Measurements from ENCODE around the gene PSMD5.
A peak's percentile ranks its signal among the peaks of the same experiment; 100 is the strongest.

PSMD5 gene

DNA sequence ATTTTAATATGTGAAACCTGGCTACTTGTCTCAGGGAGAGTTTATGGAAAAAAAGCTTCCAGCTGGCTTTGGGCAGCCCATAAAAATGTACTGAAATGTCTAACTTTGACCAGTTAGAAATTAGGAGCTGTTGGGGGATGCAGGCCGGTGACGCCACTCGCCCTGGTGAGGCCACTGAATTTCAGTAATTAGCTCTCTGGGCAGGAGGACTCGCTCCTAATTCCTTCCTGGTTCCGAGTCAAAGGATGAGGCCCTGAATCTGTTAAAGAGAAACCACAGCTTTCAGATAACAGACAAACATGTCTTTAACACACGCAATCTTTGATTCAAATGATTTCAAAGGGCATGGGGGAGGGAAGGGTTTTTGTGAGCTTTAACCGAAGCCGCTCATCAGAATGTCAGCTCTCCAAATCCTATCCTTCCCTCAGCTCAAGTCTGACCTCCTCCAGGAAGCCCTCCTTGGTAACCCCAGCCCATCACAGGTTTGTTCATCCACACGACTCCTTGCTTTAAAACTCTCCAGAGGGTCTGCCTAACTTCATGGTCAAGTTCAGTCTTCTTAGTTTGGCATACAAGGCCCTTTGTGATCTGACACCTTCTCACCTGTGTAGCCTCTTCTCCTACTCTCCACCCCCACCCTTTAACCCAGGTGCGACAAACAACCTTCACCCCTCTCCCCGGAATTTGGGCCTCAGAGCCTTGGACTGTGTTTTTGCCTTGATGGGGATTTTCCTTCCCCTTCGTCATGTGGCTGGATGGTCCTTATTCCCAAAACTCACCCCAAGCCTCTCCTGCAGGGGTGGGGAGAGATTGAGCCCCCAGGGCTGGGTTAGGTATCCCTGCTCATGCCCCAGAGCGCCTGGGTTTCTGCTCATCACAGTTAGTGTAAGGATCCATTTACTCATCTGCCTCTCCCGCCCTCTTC, 47.9 kb upstream of the PSMD5 start:
- H3K36me3 ChIP-seq (replicated peaks in 1 of 2; ENCODE audit: control insufficient read depth in 2 of 2, insufficient read depth in 2 of 2, low read length in 2 of 2): no peaks in the 10 kb centered on the region
- H3K4me1 ChIP-seq (ENCODE audit: control insufficient read depth in 2 of 2, insufficient read depth in 1 of 2, low read depth in 1 of 2, low read length in 2 of 2): no peaks in the 10 kb centered on the region
- peak overlapping the region; percentile 49 for H2AFZ ChIP-seq (ENCODE audit: low read length)
- no peak for DNase-seq (ENCODE audit: low spot score)
- H2BK15ac ChIP-seq (ENCODE audit: low read length): no peak overlapping the region
- H3K27ac ChIP-seq (replicated peaks; ENCODE audit: low read length): no peak overlapping the region
- H2BK5ac ChIP-seq (ENCODE audit: low read length): no peak overlapping the region
- peak overlapping the region; percentile 9 for H3K23ac ChIP-seq (ENCODE audit: low read depth, low read length, poor library complexity)
- peaks cover 0 to 29% (median 0%) of the 10 kb centered on the region in 3 experiments for H3K27me3 ChIP-seq (ENCODE audit: control insufficient read depth in 3 of 3, insufficient read depth in 3 of 3, low read depth in 1 of 3, low read length in 3 of 3)
- H2BK120ac ChIP-seq (ENCODE audit: low read depth, low read length): no peak overlapping the region
- H3K4me3 ChIP-seq (ENCODE audit: low read length in 2 of 2): no peak overlapping the region
- H2AK5ac ChIP-seq (ENCODE audit: low read depth, low read length): no peak overlapping the region
- no peaks in the 10 kb centered on the region for H3K9me3 ChIP-seq (replicated peaks in 1 of 2; ENCODE audit: control insufficient read depth in 2 of 2, insufficient read depth in 1 of 2, low read depth in 1 of 2, low read length in 2 of 2)
- H3K18ac ChIP-seq (ENCODE audit: low read length): no peak overlapping the region
- no peak overlapping the region for H4K8ac ChIP-seq (ENCODE audit: low read depth, low read length)
- H3K4ac ChIP-seq (ENCODE audit: low read length): no peak overlapping the region
- no peak overlapping the region for H2BK12ac ChIP-seq (ENCODE audit: low read length)
- no peak overlapping the region for H3K4me2 ChIP-seq (ENCODE audit: insufficient read depth, low read length, poor library complexity, severe bottlenecking)
- WGBS, 2 donors (ENCODE audit: extremely low coverage in 2 of 2, insufficient read length in 2 of 2, insufficient replicate concordance in 1 of 2): no CpG with 5 or more reads among the region's 14 CpGs
- no peak overlapping the region for H4K91ac ChIP-seq (ENCODE audit: low read depth, low read length, poor library complexity)
- H3K79me1 ChIP-seq (ENCODE audit: low read depth, low read length): no peaks in the 10 kb centered on the region
- no peak overlapping the region for H3K9ac ChIP-seq (ENCODE audit: low read depth, low read length, poor library complexity)
- H3K14ac ChIP-seq (ENCODE audit: low read length): no peak overlapping the region

DNA sequence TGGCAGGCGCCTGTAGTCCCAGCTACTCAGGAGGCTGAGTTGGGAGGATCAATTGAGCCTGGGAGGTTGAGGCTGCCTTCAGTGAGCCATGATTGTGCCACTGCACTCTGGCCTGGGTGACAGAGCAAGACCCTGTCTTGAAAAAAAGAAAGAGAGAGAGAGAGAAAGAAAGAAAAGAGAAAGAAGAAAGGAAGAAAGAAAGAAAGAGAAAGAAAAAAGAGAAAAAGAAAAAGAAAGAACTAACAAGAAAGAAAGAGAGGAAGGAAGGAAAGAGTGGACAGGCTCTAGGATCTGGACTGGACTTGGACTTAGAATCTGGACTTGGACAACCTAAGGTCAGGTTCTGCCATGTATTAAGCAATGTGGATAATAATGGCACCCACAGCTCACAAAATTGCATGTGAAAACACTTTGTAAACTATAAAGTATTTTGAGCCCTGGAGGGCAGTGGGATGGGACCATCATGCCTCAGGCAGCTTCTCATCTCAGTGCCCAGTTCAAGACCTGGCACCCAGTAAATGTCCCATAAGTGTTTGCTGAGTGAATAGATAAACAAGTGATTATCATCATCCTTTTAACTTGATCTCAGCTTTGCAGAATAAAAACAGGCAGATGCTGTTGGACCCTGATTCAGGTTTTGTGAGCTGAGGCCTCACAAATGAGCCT, 47.0 kb upstream of the PSMD5 start:
- H3K4me1 ChIP-seq (ENCODE audit: control insufficient read depth in 2 of 2, insufficient read depth in 1 of 2, low read depth in 1 of 2, low read length in 2 of 2): no peaks in the 10 kb centered on the region
- H3K9me3 ChIP-seq (replicated peaks in 1 of 2; ENCODE audit: control insufficient read depth in 2 of 2, insufficient read depth in 1 of 2, low read depth in 1 of 2, low read length in 2 of 2): no peaks in the 10 kb centered on the region
- no peak overlapping the region for H3K4me3 ChIP-seq (ENCODE audit: low read length in 2 of 2)
- H3K79me1 ChIP-seq (ENCODE audit: low read depth, low read length): no peaks in the 10 kb centered on the region
- H2AK5ac ChIP-seq (ENCODE audit: low read depth, low read length): no peak overlapping the region
- H3K27me3 ChIP-seq (ENCODE audit: control insufficient read depth in 3 of 3, insufficient read depth in 3 of 3, low read depth in 1 of 3, low read length in 3 of 3): peaks cover 0 to 29% (median 0%) of the 10 kb centered on the region in 3 experiments
- H3K4me2 ChIP-seq (ENCODE audit: insufficient read depth, low read length, poor library complexity, severe bottlenecking): no peak overlapping the region
- no peak overlapping the region for H2BK15ac ChIP-seq (ENCODE audit: low read length)
- no CpG with 5 or more reads among the region's 1 CpG for WGBS, 2 donors (ENCODE audit: extremely low coverage in 2 of 2, insufficient read length in 2 of 2, insufficient replicate concordance in 1 of 2)
- no peak overlapping the region for H2BK12ac ChIP-seq (ENCODE audit: low read length)
- no peak overlapping the region for H2BK120ac ChIP-seq (ENCODE audit: low read depth, low read length)
- no peak for DNase-seq (ENCODE audit: low spot score)
- H3K27ac ChIP-seq (replicated peaks; ENCODE audit: low read length): no peak overlapping the region
- no peak overlapping the region for H3K4ac ChIP-seq (ENCODE audit: low read length)
- H3K14ac ChIP-seq (ENCODE audit: low read length): no peak overlapping the region
- H3K9ac ChIP-seq (ENCODE audit: low read depth, low read length, poor library complexity): no peak overlapping the region
- no peak overlapping the region for H4K8ac ChIP-seq (ENCODE audit: low read depth, low read length)
- no peaks in the 10 kb centered on the region for H3K36me3 ChIP-seq (replicated peaks in 1 of 2; ENCODE audit: control insufficient read depth in 2 of 2, insufficient read depth in 2 of 2, low read length in 2 of 2)
- peak overlapping the region; percentile 44 for H2AFZ ChIP-seq (ENCODE audit: low read length)
- no peak overlapping the region for H3K23ac ChIP-seq (ENCODE audit: low read depth, low read length, poor library complexity)
- H2BK5ac ChIP-seq (ENCODE audit: low read length): peak overlapping the region; percentile 33
- no peak overlapping the region for H4K91ac ChIP-seq (ENCODE audit: low read depth, low read length, poor library complexity)
- no peak overlapping the region for H3K18ac ChIP-seq (ENCODE audit: low read length)

DNA sequence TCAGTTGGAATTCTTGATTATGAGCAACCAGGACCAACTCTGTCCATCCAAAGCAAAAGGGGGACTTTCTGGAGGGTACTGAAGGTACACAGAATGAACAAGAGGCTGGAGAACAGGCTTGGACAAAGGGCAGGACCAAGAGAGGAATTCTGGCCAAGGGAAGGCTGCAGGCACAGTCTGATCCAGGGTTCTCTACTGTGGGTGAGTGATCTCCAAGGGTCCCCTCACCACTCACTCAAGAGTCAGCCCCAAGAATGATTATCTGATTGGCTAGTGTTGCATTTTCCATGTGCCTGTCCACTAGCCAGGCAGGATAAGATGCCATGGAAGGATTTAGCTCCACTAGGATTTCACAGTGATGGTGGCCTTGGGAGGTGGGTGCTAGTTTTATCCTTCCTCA, 45.9 kb upstream of the PSMD5 start:
- no peak overlapping the region for H3K4me2 ChIP-seq (ENCODE audit: insufficient read depth, low read length, poor library complexity, severe bottlenecking)
- peak overlapping the region; percentile 32 for H2AK5ac ChIP-seq (ENCODE audit: low read depth, low read length)
- H3K14ac ChIP-seq (ENCODE audit: low read length): no peak overlapping the region
- no peak overlapping the region for H3K4ac ChIP-seq (ENCODE audit: low read length)
- no peak overlapping the region for H2BK12ac ChIP-seq (ENCODE audit: low read length)
- H3K18ac ChIP-seq (ENCODE audit: low read length): no peak overlapping the region
- H3K36me3 ChIP-seq (replicated peaks in 1 of 2; ENCODE audit: control insufficient read depth in 2 of 2, insufficient read depth in 2 of 2, low read length in 2 of 2): no peaks in the 10 kb centered on the region
- H2BK15ac ChIP-seq (ENCODE audit: low read length): no peak overlapping the region
- DNase-seq (ENCODE audit: low spot score): no peak
- H3K4me3 ChIP-seq (ENCODE audit: low read length in 2 of 2): no peak overlapping the region
- H3K27ac ChIP-seq (replicated peaks; ENCODE audit: low read length): no peak overlapping the region
- H3K9ac ChIP-seq (ENCODE audit: low read depth, low read length, poor library complexity): no peak overlapping the region
- no peaks in the 10 kb centered on the region for H3K79me1 ChIP-seq (ENCODE audit: low read depth, low read length)
- no peaks in the 10 kb centered on the region for H3K4me1 ChIP-seq (ENCODE audit: control insufficient read depth in 2 of 2, insufficient read depth in 1 of 2, low read depth in 1 of 2, low read length in 2 of 2)
- H2AFZ ChIP-seq (ENCODE audit: low read length): no peak overlapping the region
- no peak overlapping the region for H4K91ac ChIP-seq (ENCODE audit: low read depth, low read length, poor library complexity)
- no peak overlapping the region for H4K8ac ChIP-seq (ENCODE audit: low read depth, low read length)
- no peaks in the 10 kb centered on the region for H3K9me3 ChIP-seq (replicated peaks in 1 of 2; ENCODE audit: control insufficient read depth in 2 of 2, insufficient read depth in 1 of 2, low read depth in 1 of 2, low read length in 2 of 2)
- H2BK5ac ChIP-seq (ENCODE audit: low read length): no peak overlapping the region
- H3K27me3 ChIP-seq (ENCODE audit: control insufficient read depth in 3 of 3, insufficient read depth in 3 of 3, low read depth in 1 of 3, low read length in 3 of 3): peaks cover 0 to 22% (median 0%) of the 10 kb centered on the region in 3 experiments
- H2BK120ac ChIP-seq (ENCODE audit: low read depth, low read length): no peak overlapping the region
- no peak overlapping the region for H3K23ac ChIP-seq (ENCODE audit: low read depth, low read length, poor library complexity)

DNA sequence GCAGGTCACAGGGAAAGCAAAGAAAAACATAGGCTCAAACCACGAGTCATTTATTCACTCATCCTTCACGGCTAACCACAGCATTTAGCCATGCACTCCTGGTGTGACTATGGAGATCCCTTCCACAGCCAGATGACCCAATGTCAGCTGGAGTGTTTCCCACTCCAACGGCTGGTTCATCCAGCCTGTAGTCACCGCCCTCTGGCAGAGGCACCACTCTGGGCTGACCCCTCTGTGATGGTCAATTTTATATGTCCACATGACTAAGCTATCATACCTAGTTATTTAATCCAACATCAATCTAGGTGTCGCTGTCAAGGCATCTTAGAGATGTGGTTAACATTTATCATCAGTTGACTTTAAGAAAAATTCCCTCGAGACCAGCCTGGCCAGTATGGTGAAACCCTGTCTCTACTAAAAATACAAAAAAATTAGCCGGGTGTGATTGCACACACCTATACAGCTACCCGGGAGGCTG, 43.8 kb upstream of the PSMD5 start:
- no peak for DNase-seq (ENCODE audit: low spot score)
- no peak overlapping the region for H3K27ac ChIP-seq (replicated peaks; ENCODE audit: low read length)

More for the DNA sequence above, 43.8 kb upstream of the PSMD5 start:
- no peaks in the 10 kb centered on the region for H3K9me3 ChIP-seq (replicated peaks in 1 of 2; ENCODE audit: control insufficient read depth in 2 of 2, insufficient read depth in 1 of 2, low read depth in 1 of 2, low read length in 2 of 2)
- H2BK5ac ChIP-seq (ENCODE audit: low read length): no peak overlapping the region
- no peaks in the 10 kb centered on the region for H3K79me1 ChIP-seq (ENCODE audit: low read depth, low read length)
- no peak overlapping the region for H3K9ac ChIP-seq (ENCODE audit: low read depth, low read length, poor library complexity)
- no peak overlapping the region for H2BK15ac ChIP-seq (ENCODE audit: low read length)
- H3K18ac ChIP-seq (ENCODE audit: low read length): no peak overlapping the region
- no peaks in the 10 kb centered on the region for H3K4me1 ChIP-seq (ENCODE audit: control insufficient read depth in 2 of 2, insufficient read depth in 1 of 2, low read depth in 1 of 2, low read length in 2 of 2)
- H3K14ac ChIP-seq (ENCODE audit: low read length): no peak overlapping the region
- H3K36me3 ChIP-seq (replicated peaks in 1 of 2; ENCODE audit: control insufficient read depth in 2 of 2, insufficient read depth in 2 of 2, low read length in 2 of 2): no peaks in the 10 kb centered on the region
- no CpG with 5 or more reads among the region's 8 CpGs for WGBS, 2 donors (ENCODE audit: extremely low coverage in 2 of 2, insufficient read length in 2 of 2, insufficient replicate concordance in 1 of 2)
- H4K91ac ChIP-seq (ENCODE audit: low read depth, low read length, poor library complexity): no peak overlapping the region
- H2BK12ac ChIP-seq (ENCODE audit: low read length): no peak overlapping the region
- H3K4me3 ChIP-seq (ENCODE audit: low read length in 2 of 2): no peak overlapping the region
- H2BK120ac ChIP-seq (ENCODE audit: low read depth, low read length): no peak overlapping the region
- H3K4me2 ChIP-seq (ENCODE audit: insufficient read depth, low read length, poor library complexity, severe bottlenecking): no peak overlapping the region
- no peak overlapping the region for H2AK5ac ChIP-seq (ENCODE audit: low read depth, low read length)
- peaks cover 0 to 11% (median 0%) of the 10 kb centered on the region in 3 experiments for H3K27me3 ChIP-seq (ENCODE audit: control insufficient read depth in 3 of 3, insufficient read depth in 3 of 3, low read depth in 1 of 3, low read length in 3 of 3)
- no peak overlapping the region for H3K4ac ChIP-seq (ENCODE audit: low read length)
- no peak overlapping the region for H4K8ac ChIP-seq (ENCODE audit: low read depth, low read length)
- no peak overlapping the region for H2AFZ ChIP-seq (ENCODE audit: low read length)
- peak overlapping the region; percentile 56 for H3K23ac ChIP-seq (ENCODE audit: low read depth, low read length, poor library complexity)
